HCT116 (cell line): ENCODE data around the gene NOTCH1. TPM values are rescaled to one million over a fixed set of nuclear protein-coding genes. Genes with fewer than 3 reads are reported as not detected.

Experiments
- ATAC-seq: fragments of 200-7000 bp; cut with Tn5 transposase; 2 replicates; pipeline ENCODE4 v1.9.1; 2020; ENCODE audit warnings: mild to moderate bottlenecking, moderate library complexity
- BruUV-seq: library from RNA; stranded (reverse); fragments of 400-500 nt; replicated peaks from 2 replicates; lab custom pipeline; 2021; lab: Mats Ljungman, UMichigan
- CTCF ChIA-PET: fragments of 300-600 bp; sonication (Branson Sonifier 250); formaldehyde crosslinking; loops from one replicate; lab custom pipeline; 2021; ENCODE audit warnings: antibody characterized with exemption; lab: Charles Lee
- POLR2A ChIA-PET: fragments of 300-600, 350-600 bp; sonication (Branson Sonifier 250); formaldehyde crosslinking; loops from one replicate; lab custom pipeline; 2021; ENCODE audit warnings: antibody characterized with exemption; lab: Charles Lee
- RAD21 ChIA-PET, 2 experiments: fragments of 300-600 bp; sonication (Branson Sonifier 250); formaldehyde crosslinking; loops; one replicate each; lab custom pipeline; 2023; ENCODE audit warnings: low total read pairs in 2 of 2; ENCODE audit not compliant: uncharacterized antibody in 2 of 2, unreplicated experiment in 2 of 2, low non-redundant PET in 1 of 2; lab: Charles Lee
- DNase-seq: peaks from one replicate; pipeline ENCODE4 v3.0.0-alpha.2; 2010; ENCODE audit warnings: low read depth, low spot score
- H2AFZ ChIP-seq: fragments of 200-600 bp; shearing (Covaris generic), sonication (generic); 2 replicates; pipeline ENCODE4 v1.6.1; 2017; ENCODE audit warnings: low read depth, mixed run types, mixed read lengths, antibody characterized with exemption, low read length; ENCODE audit not compliant: poor library complexity, severe bottlenecking
- H3K27ac ChIP-seq: 2 replicates; pipeline ENCODE4 v1.5.1; 2012; ENCODE audit warnings: low read depth, low read length
- H3K27me3 ChIP-seq: fragments of 200-600 bp; sonication (generic); 2 replicates; pipeline ENCODE4 v1.6.1; 2016; ENCODE audit warnings: mixed run types, low read length, mixed read lengths; ENCODE audit not compliant: insufficient read depth
- H3K36me3 ChIP-seq, 2 experiments: fragments of 200-500 bp in 1 of 2; fragments of 200-600 bp in 1 of 2; sonication (Bioruptor generic) in 1 of 2; sonication (generic) in 1 of 2; 2 replicates each; pipeline versions ENCODE4 v1.5.1 to v1.6.1; 2014 to 2016; ENCODE audit warnings: low read length in 2 of 2, inconsistent platforms in 1 of 2, mixed read lengths in 1 of 2, mixed run types in 1 of 2; ENCODE audit not compliant: insufficient read depth in 2 of 2, control insufficient read depth in 1 of 2
- H3K4me1 ChIP-seq, 2 experiments: fragments of 200-600 bp in 1 of 2; sonication (generic) in 1 of 2; 2 replicates each; pipeline versions ENCODE4 v1.5.1 to v1.6.1; 2012 to 2017; ENCODE audit warnings: low read length in 2 of 2, inconsistent platforms in 1 of 2, mild to moderate bottlenecking in 1 of 2, mixed read lengths in 1 of 2, mixed run types in 1 of 2, moderate library complexity in 1 of 2; ENCODE audit not compliant: insufficient read depth in 2 of 2, control insufficient read depth in 1 of 2
- H3K4me2 ChIP-seq: fragments of 200-600 bp; sonication (generic); 2 replicates; pipeline ENCODE4 v1.6.1; 2017; ENCODE audit warnings: mixed run types, low read length, mixed read lengths
- H3K4me3 ChIP-seq, 2 experiments: fragments of 200-600 bp in 1 of 2; sonication (generic) in 1 of 2; replicated peaks in 1 of 2; 2 replicates each; pipeline ENCODE4 v1.5.1; 2011 to 2016; ENCODE audit warnings: low read length in 2 of 2, control low read depth in 1 of 2, low read depth in 1 of 2, mild to moderate bottlenecking in 1 of 2, mixed read lengths in 1 of 2, mixed run types in 1 of 2
- H3K79me2 ChIP-seq: fragments of 200-600 bp; sonication (generic); 2 replicates; pipeline ENCODE4 v1.6.1; 2017; ENCODE audit warnings: mild to moderate bottlenecking, mixed run types, low read length, moderate library complexity, mixed read lengths; ENCODE audit not compliant: insufficient read depth
- H3K9ac ChIP-seq: fragments of 200-600 bp; sonication (generic); 2 replicates; pipeline ENCODE4 v1.6.1; 2016; ENCODE audit warnings: low read length, mixed read lengths
- H3K9me2 ChIP-seq: fragments of 200-600 bp; sonication (generic), shearing (Covaris generic); 2 replicates; pipeline ENCODE4 v1.6.1; 2017; ENCODE audit warnings: mixed run types, mild to moderate bottlenecking, moderate library complexity; ENCODE audit not compliant: insufficient read depth
- H3K9me3 ChIP-seq, 2 experiments: fragments of 200-500 bp in 1 of 2; fragments of 200-600 bp in 1 of 2; sonication (Bioruptor generic) in 1 of 2; sonication (generic) in 1 of 2; 2 replicates each; pipeline ENCODE4 v1.6.1; 2014 to 2017; ENCODE audit warnings: low read length in 2 of 2, mixed read lengths in 2 of 2, inconsistent platforms in 1 of 2, low read depth in 1 of 2, mild to moderate bottlenecking in 1 of 2, mixed run types in 1 of 2, moderate library complexity in 1 of 2; ENCODE audit not compliant: control insufficient read depth in 1 of 2, insufficient read depth in 1 of 2
- H4K20me1 ChIP-seq: fragments of 200-600 bp; sonication (generic), shearing (Covaris generic); 2 replicates; pipeline ENCODE4 v1.6.1; 2017; ENCODE audit warnings: mixed run types, mild to moderate bottlenecking, moderate library complexity; ENCODE audit not compliant: insufficient read depth
- CBX3 ChIP-seq: IDR thresholded peaks from 2 replicates; pipeline ENCODE4 v1.6.1; 2012; ENCODE audit warnings: low read depth
- CEBPB ChIP-seq: IDR thresholded peaks from 2 replicates; pipeline ENCODE4 v1.6.1; 2012; ENCODE audit warnings: low read depth
- EGR1 ChIP-seq: IDR thresholded peaks from 2 replicates; pipeline ENCODE4 v1.6.1; 2012; ENCODE audit warnings: low read depth
- FOSL1 ChIP-seq: IDR thresholded peaks from 2 replicates; pipeline ENCODE4 v1.6.1; 2012; ENCODE audit warnings: low read depth
- JUND ChIP-seq: IDR thresholded peaks from 2 replicates; pipeline ENCODE4 v1.6.1; 2012
- POLR2A ChIP-seq: IDR thresholded peaks from 2 replicates; pipeline ENCODE4 v1.7.0; 2011; ENCODE audit warnings: borderline replicate concordance; ENCODE audit not compliant: insufficient read depth, insufficient read length; ENCODE audit errors: extremely low read depth
- TCF7L2 ChIP-seq: IDR thresholded peaks from 2 replicates; pipeline ENCODE4 v1.7.0; 2011; ENCODE audit warnings: borderline replicate concordance, inconsistent platforms; ENCODE audit not compliant: insufficient read depth, insufficient read length; ENCODE audit errors: extremely low read depth
- YY1 ChIP-seq: IDR thresholded peaks from 2 replicates; pipeline ENCODE4 v1.6.1; 2011; ENCODE audit warnings: low read length, low read depth, moderate library complexity, mild to moderate bottlenecking; ENCODE audit not compliant: insufficient replicate concordance; ENCODE audit errors: extremely low read depth
- ZFX ChIP-seq: fragments of 450-650 bp; IDR thresholded peaks from 2 replicates; pipeline ENCODE4 v1.6.1; 2017
- intact Hi-C: fragments of 100-400 bp; cut with micrococcal nuclease; formaldehyde crosslinking; loops from 2 replicates; pipeline ENCODE4 v1.10.0; 2022
- total RNA-seq: library from RNA; stranded (reverse); gene quantifications from one replicate; pipeline ENCODE4 v1.2.1, GENCODE V29; 2021; ENCODE audit not compliant: unreplicated experiment
- TF ChIP-seq, protein P1 (sequence below): IDR thresholded peaks from 2 replicates; pipeline ENCODE4 v1.6.1; 2012
- TF ChIP-seq, protein P2 (sequence below): IDR thresholded peaks from 2 replicates; pipeline ENCODE4 v1.6.1; 2011; ENCODE audit warnings: mild to moderate bottlenecking, low read length, moderate library complexity; ENCODE audit not compliant: insufficient replicate concordance; ENCODE audit errors: extremely low read depth

NOTCH1 gene
- total RNA-seq, 1 experiment from 2014 or later: 36.2 TPM

DNA sequence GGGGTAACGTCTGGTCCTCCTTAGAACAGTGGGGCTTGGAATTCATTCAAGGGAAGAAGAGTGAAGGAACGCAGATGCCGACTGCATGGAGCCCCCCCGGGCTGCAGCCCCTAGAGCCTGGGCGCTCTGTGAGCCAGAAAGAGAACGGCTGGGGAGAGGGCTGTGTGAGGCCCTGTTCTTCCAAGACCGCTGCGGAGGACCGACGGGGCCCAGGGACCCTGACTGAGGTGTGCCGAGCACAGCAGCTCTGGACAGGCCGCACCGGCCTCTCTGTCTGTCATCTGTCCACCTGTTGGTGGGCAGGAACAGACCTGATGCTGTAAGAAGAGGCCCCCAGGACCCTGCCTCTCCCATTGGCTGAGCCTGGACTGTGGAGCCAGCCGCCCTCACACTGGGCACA lies 7.7 kb upstream of the NOTCH1 start:
- no peak for DNase-seq
- Histone ChIP-seq H3K9ac (no peak overlapping the region), H3K9me3 (no peaks in the 10 kb centered on the region; a peak in 1 of 4 replicates), H3K36me3 (no peaks in the 10 kb centered on the region), H4K20me1 (no peaks in the 10 kb centered on the region), H3K4me3 (no peak overlapping the region), H3K9me2 (no peaks in the 10 kb centered on the region), H2AFZ (no peak overlapping the region), H3K4me2 (no peak overlapping the region), H3K27ac (no peak overlapping the region), H3K79me2 (no peaks in the 10 kb centered on the region), H3K27me3 (no peaks in the 10 kb centered on the region), H3K4me1 (peaks cover 26 to 38% of the 10 kb centered on the region in 2 experiments)
- ChIA-PET CTCF (no interaction called here), RAD21 (no interaction called here), POLR2A (no interaction called here)
- TF ChIP-seq CEBPB (no peak), YY1 (no peak), CBX3 (no peak), TCF7L2 (no peak), FOSL1 (no peak), POLR2A (no peak), EGR1 (no peak), ZFX (no peak), JUND (no peak)
- TF ChIP-seq, protein P1, sequence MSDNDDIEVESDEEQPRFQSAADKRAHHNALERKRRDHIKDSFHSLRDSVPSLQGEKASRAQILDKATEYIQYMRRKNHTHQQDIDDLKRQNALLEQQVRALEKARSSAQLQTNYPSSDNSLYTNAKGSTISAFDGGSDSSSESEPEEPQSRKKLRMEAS: no peak
- TF ChIP-seq, protein P2, sequence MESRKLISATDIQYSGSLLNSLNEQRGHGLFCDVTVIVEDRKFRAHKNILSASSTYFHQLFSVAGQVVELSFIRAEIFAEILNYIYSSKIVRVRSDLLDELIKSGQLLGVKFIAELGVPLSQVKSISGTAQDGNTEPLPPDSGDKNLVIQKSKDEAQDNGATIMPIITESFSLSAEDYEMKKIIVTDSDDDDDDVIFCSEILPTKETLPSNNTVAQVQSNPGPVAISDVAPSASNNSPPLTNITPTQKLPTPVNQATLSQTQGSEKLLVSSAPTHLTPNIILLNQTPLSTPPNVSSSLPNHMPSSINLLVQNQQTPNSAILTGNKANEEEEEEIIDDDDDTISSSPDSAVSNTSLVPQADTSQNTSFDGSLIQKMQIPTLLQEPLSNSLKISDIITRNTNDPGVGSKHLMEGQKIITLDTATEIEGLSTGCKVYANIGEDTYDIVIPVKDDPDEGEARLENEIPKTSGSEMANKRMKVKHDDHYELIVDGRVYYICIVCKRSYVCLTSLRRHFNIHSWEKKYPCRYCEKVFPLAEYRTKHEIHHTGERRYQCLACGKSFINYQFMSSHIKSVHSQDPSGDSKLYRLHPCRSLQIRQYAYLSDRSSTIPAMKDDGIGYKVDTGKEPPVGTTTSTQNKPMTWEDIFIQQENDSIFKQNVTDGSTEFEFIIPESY: no peak
- ATAC-seq: no peak
- no TSS peak for BruUV-seq
- intact Hi-C loops: no loop called here
